Effector memory CD4-positive, alpha-beta T cell (primary cell): ENCODE results near the gene LIN28A.
"Not testable (repeated sequence)": the region's sequence is repeated elsewhere in the genome, so short reads cannot be mapped to it uniquely, and the experiment has no call there.

ENCODE experiments used
- DNase-seq, 3 donors: peaks; one replicate each; pipeline ENCODE4 v3.0.0-alpha.2; 2020
- H3K27ac ChIP-seq: 2 replicates; pipeline ENCODE4 v1.7.0; 2013; ENCODE audit warnings: mild to moderate bottlenecking, low read length, moderate library complexity; ENCODE audit not compliant: insufficient read depth, poor library complexity, severe bottlenecking
- H3K27me3 ChIP-seq: replicated peaks from 2 replicates; pipeline ENCODE4 v1.7.0; 2013; ENCODE audit warnings: mild to moderate bottlenecking, low read length; ENCODE audit not compliant: insufficient read depth, control insufficient read depth, poor library complexity, severe bottlenecking
- H3K36me3 ChIP-seq: 2 replicates; pipeline ENCODE4 v1.7.0; 2013; ENCODE audit warnings: mild to moderate bottlenecking, low read length, moderate library complexity; ENCODE audit not compliant: control insufficient read depth, insufficient read depth
- H3K4me1 ChIP-seq: 2 replicates; pipeline ENCODE4 v1.7.0; 2013; ENCODE audit warnings: low read length, mild to moderate bottlenecking; ENCODE audit not compliant: control insufficient read depth, insufficient read depth, poor library complexity, severe bottlenecking
- H3K4me3 ChIP-seq: 2 replicates; pipeline ENCODE4 v1.7.0; 2013; ENCODE audit warnings: low read length, low read depth, mild to moderate bottlenecking; ENCODE audit not compliant: insufficient read depth, poor library complexity, severe bottlenecking
- H3K9me3 ChIP-seq: 2 replicates; pipeline ENCODE4 v1.7.0; 2013; ENCODE audit warnings: mild to moderate bottlenecking, low read length, moderate library complexity; ENCODE audit not compliant: control insufficient read depth

LIN28A gene

DNA sequence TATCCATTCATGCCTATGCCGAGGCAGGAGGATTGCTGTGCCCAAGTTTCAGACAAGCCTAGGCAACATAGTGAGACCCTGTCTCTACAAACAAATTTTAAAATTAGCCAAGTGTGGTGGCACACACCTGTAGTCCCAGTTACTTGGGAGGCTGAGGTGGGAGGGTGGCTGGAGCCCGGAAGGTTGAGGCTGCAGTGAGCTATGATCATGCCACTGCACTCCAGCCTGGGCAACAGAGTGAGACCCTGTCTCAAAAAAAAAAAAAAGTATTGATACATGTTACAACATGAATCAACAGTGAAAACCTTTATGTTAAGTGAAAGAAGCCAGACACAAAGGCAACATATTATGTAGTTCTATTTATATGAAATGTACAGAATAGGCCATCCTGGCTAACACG lies 25.6 kb upstream of the LIN28A start:
- H3K27me3 ChIP-seq, H3K27ac ChIP-seq, H3K9me3 ChIP-seq, H3K4me3 ChIP-seq, DNase-seq, H3K36me3 ChIP-seq: not testable (repeated sequence)
- H3K4me1 ChIP-seq: peaks cover 15% of the 10 kb centered on the region

DNA sequence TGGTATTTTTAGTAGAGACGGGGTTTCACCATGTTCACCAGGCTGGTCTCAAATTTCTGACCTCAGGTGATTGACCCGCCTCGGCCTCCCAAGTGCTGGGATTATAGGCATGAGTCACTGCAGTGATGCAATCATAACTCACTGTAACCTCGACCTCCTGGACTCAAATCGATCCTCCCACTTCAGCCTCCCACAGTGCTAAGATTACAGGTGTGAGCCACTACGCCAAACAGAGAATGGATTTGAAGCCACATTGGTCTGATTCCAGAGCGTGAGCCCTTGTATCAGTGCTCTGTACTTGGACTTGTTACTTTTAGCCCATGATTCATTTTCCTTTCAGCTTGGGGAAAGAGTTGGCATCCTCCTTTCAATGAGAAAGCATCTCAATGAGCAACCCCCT lies 23.2 kb upstream of the LIN28A start:
- Histone ChIP-seq H3K36me3 (no peaks in the 10 kb centered on the region), H3K27ac (no peak overlapping the region), H3K4me1 (peaks cover 15% of the 10 kb centered on the region), H3K27me3 (no peaks in the 10 kb centered on the region), H3K4me3 (no peak overlapping the region), H3K9me3 (no peaks in the 10 kb centered on the region)
- no peak for DNase-seq

- Histone ChIP-seq H3K4me1 (peaks cover 15% of the 10 kb centered on the region), H3K4me3 (no peak overlapping the region), H3K36me3 (no peaks in the 10 kb centered on the region), H3K27ac (no peak overlapping the region), H3K27me3 (no peaks in the 10 kb centered on the region), H3K9me3 (no peaks in the 10 kb centered on the region)
- DNase-seq: no peak
These were observed 21.7 kb upstream of the LIN28A start for GRCh38 chr1:26388791-26389445.

GRCh38 chr1:26389604-26390247 lies 20.9 kb upstream of the LIN28A start:
- Histone ChIP-seq H3K27me3 (no peaks in the 10 kb centered on the region), H3K27ac (no peak overlapping the region), H3K4me3 (no peak overlapping the region), H3K36me3 (no peaks in the 10 kb centered on the region), H3K9me3 (no peaks in the 10 kb centered on the region), H3K4me1 (peaks cover 12% of the 10 kb centered on the region)
- DNase-seq: no peak

- Histone ChIP-seq H3K36me3 (no peaks in the 10 kb centered on the region), H3K4me1 (no peaks in the 10 kb centered on the region), H3K27ac (no peak overlapping the region), H3K27me3 (no peaks in the 10 kb centered on the region), H3K4me3 (no peak overlapping the region), H3K9me3 (no peaks in the 10 kb centered on the region)
- DNase-seq: peak; percentile 8 to 41 (median 22)
These were observed 19.2 kb upstream of the LIN28A start for GRCh38 chr1:26391450-26391849.

DNA sequence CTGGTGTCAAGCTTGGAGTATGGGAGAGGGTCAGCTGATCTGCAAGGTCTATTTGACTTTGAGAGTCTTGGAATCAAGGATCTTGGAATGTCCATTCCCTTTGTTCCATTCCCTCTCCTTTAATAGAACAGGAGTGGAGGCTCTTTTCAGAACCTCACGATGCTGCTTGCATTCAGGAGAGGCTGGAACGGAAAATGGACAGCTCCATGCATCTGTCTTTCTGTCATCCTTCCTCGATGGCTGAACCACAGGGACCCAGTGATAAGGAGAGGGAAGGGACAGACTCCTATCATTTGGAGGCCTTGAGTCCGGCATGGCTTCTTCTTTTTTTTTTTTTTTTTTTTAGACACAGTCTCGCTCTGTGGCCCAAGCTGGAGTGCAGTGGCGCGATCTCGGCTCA lies 14.9 kb upstream of the LIN28A start:
- no peak overlapping the region for H3K27ac ChIP-seq
- no peaks in the 10 kb centered on the region for H3K36me3 ChIP-seq
- no peaks in the 10 kb centered on the region for H3K9me3 ChIP-seq
- no peaks in the 10 kb centered on the region for H3K27me3 ChIP-seq
- DNase-seq: no peak
- no peak overlapping the region for H3K4me3 ChIP-seq
- no peaks in the 10 kb centered on the region for H3K4me1 ChIP-seq

GRCh38 chr1:26399034-26399433 lies 11.6 kb upstream of the LIN28A start:
- Histone ChIP-seq H3K4me1 (no peaks in the 10 kb centered on the region), H3K27ac (no peak overlapping the region), H3K9me3 (no peaks in the 10 kb centered on the region), H3K36me3 (no peaks in the 10 kb centered on the region), H3K27me3 (no peaks in the 10 kb centered on the region), H3K4me3 (no peak overlapping the region)
- DNase-seq: no peak

DNA sequence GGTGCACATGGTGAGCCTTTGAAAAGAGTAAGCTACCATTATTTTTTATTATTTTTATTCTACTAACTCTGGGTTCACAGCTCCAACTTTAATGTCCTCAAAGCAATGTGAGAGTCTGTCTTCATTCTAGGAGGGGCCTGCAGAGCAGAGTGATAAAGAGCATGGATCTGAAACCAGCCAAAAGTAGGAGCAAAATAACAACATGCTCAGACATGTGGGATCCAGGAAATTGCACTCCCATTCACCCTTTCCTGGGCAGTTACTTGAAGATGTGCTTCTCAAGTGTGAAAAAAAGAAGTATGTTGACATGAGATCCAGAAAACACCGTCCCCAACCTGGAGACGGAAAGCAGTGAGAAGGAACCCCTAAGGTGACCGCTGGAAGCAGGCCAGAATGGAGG lies 8.7 kb upstream of the LIN28A start:
- H3K27me3 ChIP-seq: no peaks in the 10 kb centered on the region
- no peaks in the 10 kb centered on the region for H3K9me3 ChIP-seq
- no peak for DNase-seq
- no peaks in the 10 kb centered on the region for H3K36me3 ChIP-seq
- H3K4me1 ChIP-seq: no peaks in the 10 kb centered on the region
- no peak overlapping the region for H3K4me3 ChIP-seq
- no peak overlapping the region for H3K27ac ChIP-seq

GRCh38 chr1:26403656-26404055 lies 7.0 kb upstream of the LIN28A start:
- Histone ChIP-seq H3K4me1 (peaks cover under 1% of the 10 kb centered on the region), H3K4me3 (no peak overlapping the region), H3K36me3 (no peaks in the 10 kb centered on the region), H3K27ac (no peak overlapping the region), H3K9me3 (no peaks in the 10 kb centered on the region), H3K27me3 (no peaks in the 10 kb centered on the region)
- DNase-seq: no peak

DNA sequence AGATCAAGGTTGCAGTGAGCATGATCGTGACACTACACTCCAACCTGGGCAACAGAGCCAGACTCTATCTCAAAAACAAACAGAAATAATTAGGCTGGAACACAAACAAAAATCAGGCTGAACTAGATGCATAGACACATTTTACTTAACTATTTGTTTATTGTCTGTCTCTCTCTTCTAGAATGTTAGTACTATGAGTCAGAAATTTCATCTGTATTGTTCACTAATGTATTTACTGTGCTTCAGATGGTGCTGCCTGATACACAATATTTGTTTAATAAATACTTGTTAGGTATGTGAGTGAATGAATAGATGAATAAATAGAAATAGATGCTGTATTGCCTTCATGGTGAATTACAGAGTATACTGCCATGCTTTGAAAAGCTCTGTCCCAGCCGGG lies 6.0 kb upstream of the LIN28A start:
- Histone ChIP-seq H3K27ac (no peak overlapping the region), H3K27me3 (no peaks in the 10 kb centered on the region), H3K36me3 (no peaks in the 10 kb centered on the region), H3K4me1 (peaks cover 11% of the 10 kb centered on the region), H3K9me3 (no peaks in the 10 kb centered on the region), H3K4me3 (no peak overlapping the region)
- no peak for DNase-seq
